Effector memory CD8-positive, alpha-beta T cell (primary cell): ENCODE results near the gene C5orf15.
A peak's percentile ranks its signal among the peaks of the same experiment; 100 is the strongest.
"Not testable (repeated sequence)": the region's sequence is repeated elsewhere in the genome, so short reads cannot be mapped to it uniquely, and the experiment has no call there.

ENCODE experiments used
- ATAC-seq: fragments of 150-1000 bp; cut with Tn5 transposase; replicated peaks from 2 replicates; pipeline ENCODE4 v1.10.0; 2021; ENCODE audit warnings: mild to moderate bottlenecking, moderate library complexity
- DNase-seq, 3 experiments: peaks; one replicate each; pipeline ENCODE4 v3.0.0; 2021
- H3K27ac Mint-ChIP-seq, 2 donors: one replicate each; pipeline ENCODE4 v1.8.0; 2022; ENCODE audit warnings: mild to moderate bottlenecking in 2 of 2, mixed read lengths in 2 of 2, moderate library complexity in 2 of 2
- H3K27me3 Mint-ChIP-seq, 2 donors: one replicate each; pipeline ENCODE4 v1.8.0; 2022; ENCODE audit warnings: mixed read lengths in 2 of 2
- H3K36me3 Mint-ChIP-seq: one replicate; pipeline ENCODE4 v1.8.0; 2022; ENCODE audit warnings: mild to moderate bottlenecking, moderate library complexity, mixed read lengths; ENCODE audit not compliant: insufficient read depth
- H3K4me1 Mint-ChIP-seq, 2 donors: one replicate each; pipeline ENCODE4 v1.8.0; 2022; ENCODE audit warnings: low read depth in 2 of 2, mixed read lengths in 2 of 2
- H3K4me3 Mint-ChIP-seq, 2 donors: one replicate each; pipeline ENCODE4 v1.8.0; 2022; ENCODE audit warnings: mild to moderate bottlenecking in 2 of 2, mixed read lengths in 2 of 2, moderate library complexity in 2 of 2
- H3K9me3 Mint-ChIP-seq, 2 donors: one replicate each; pipeline ENCODE4 v1.8.0; 2022; ENCODE audit warnings: mixed read lengths in 2 of 2

The C5orf15 gene

DNA sequence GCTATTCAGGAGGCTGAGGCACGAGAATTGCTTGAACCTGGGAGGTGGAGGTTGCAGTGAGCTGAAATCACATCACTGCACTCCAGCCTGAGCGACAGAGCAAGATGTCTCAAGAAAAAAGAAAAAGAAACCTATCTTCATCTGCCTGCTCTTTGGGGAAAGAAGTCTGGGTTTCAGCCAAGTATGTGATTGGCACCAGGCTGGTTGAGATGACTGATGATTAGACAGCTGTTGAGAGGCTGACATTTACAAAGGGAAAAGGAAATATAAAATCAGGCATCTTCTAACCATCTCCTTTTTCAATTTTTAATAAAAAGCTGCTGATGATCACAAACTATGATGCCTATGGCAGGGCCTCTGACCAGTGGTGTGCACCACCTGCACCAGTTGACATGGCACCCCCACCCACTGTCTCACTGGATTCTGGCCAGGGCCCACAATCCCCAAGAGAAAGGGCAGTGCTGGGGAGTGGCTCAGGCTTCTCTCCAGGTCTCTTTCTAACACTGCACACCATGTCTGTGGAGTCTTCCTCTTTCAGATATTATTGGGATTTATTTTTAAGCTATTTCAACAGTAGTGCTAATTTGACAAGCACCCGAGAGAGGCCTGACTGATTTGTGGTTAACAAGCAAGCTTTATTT is 17.2 kb upstream of the C5orf15 start:
- peak overlapping the region; percentile 28 to 75 for H3K27ac Mint-ChIP-seq
- H3K36me3 Mint-ChIP-seq: peaks cover 66% of the 10 kb centered on the region

DNA sequence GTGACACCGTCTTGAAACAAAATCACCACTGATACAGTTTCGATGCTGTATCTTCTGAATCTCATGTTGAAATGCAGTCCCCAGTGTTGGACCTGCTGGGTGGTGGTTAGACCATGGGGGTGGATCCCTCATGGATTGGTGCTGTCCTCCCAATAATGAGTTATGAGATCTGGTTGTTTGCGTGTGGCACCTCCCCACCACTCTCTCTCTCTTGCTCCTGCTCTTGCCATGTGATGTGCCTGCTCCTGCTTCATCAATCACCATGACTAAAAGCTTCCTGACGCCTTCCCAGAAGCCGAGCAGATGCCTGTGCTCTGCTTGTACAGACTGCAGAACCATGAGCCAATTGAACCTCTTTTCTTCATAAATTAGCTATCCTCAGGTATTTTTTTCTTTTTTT is 15.2 kb upstream of the C5orf15 start:
- DNase-seq: no peak
- ATAC-seq: no peak
- no peaks in the 10 kb centered on the region for H3K9me3 Mint-ChIP-seq
- no peak overlapping the region for H3K27ac Mint-ChIP-seq
- no peaks in the 10 kb centered on the region for H3K4me1 Mint-ChIP-seq
- H3K4me3 Mint-ChIP-seq: no peak overlapping the region
- H3K27me3 Mint-ChIP-seq: no peaks in the 10 kb centered on the region
- peaks cover 51% of the 10 kb centered on the region for H3K36me3 Mint-ChIP-seq

More for the DNA sequence above, 17.2 kb upstream of the C5orf15 start:
- no peak for ATAC-seq
- Mint-ChIP-seq H3K4me1 (no peaks in the 10 kb centered on the region), H3K4me3 (no peak overlapping the region), H3K27me3 (no peaks in the 10 kb centered on the region), H3K9me3 (no peaks in the 10 kb centered on the region)
- no peak for DNase-seq

DNA sequence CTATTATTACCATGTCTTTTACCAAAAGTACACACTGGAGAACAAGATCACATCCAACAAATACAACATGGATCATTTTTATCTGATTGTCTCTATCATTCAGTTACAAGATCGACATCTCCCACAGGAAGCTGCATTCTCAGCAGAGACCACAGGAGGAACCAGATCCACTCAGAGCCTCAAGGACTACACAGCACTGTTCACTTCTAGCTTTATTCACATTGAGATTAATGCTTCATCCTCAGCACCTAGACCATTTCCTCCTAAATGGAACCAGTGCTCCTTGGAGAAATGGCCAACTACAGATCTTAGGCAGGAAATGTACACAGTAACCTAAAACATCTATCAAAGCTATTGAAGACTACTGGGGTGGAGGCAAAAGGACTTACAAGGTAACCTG is 13.3 kb upstream of the C5orf15 start:
- no peak overlapping the region for H3K4me3 Mint-ChIP-seq
- DNase-seq: no peak
- no peaks in the 10 kb centered on the region for H3K27me3 Mint-ChIP-seq
- ATAC-seq: no peak
- H3K36me3 Mint-ChIP-seq: peaks cover 37% of the 10 kb centered on the region
- H3K4me1 Mint-ChIP-seq: no peaks in the 10 kb centered on the region
- no peak overlapping the region for H3K27ac Mint-ChIP-seq
- H3K9me3 Mint-ChIP-seq: no peaks in the 10 kb centered on the region

DNA sequence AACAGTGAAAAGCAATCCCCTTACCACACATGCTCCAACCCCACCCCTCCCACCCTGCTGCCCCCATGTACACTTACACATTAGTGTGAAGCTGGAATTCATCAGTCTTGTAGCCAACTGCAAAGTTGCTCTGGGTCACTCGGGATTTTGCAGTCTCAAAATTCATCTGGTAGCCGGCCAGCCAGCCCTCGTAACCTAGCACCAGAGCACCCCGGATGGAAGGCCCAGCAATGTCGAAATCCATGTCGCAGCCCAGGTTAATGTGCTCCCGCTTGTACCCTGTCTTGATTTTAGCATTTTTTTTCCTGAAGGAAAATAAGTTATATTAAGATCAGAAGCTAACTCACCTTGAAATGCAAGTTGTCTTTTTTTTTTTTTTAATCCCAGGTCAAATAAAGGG is 12.2 kb upstream of the C5orf15 start:
- H3K9me3 Mint-ChIP-seq: no peaks in the 10 kb centered on the region
- H3K4me3 Mint-ChIP-seq: no peak overlapping the region
- ATAC-seq (no peak), DNase-seq (no peak)
- no peaks in the 10 kb centered on the region for H3K27me3 Mint-ChIP-seq
- H3K4me1 Mint-ChIP-seq: no peaks in the 10 kb centered on the region
- H3K36me3 Mint-ChIP-seq: peaks cover 43% of the 10 kb centered on the region
- no peak overlapping the region for H3K27ac Mint-ChIP-seq

DNA sequence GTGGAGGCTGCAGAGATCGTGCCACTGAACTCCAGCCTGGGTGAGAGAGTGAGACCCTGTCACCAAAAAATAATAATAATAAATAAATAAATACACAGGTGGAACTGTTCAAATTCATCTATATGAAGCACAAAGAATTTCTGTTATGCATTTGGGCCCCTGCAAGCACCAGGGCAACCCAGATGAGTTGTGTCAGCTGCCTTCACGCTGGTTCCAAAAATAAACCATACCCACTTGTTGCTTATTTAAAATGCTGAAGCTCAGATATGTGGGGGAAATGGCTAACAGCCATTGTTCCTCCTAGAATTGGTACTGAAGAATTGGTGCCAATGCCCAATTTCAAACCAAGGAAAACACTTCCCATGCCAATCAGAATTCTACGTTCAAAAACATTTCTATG is 10.5 kb upstream of the C5orf15 start:
- no peak for ATAC-seq
- H3K36me3 Mint-ChIP-seq: peaks cover 52% of the 10 kb centered on the region
- H3K27ac Mint-ChIP-seq: no peak overlapping the region
- H3K4me1 Mint-ChIP-seq: no peaks in the 10 kb centered on the region
- no peaks in the 10 kb centered on the region for H3K27me3 Mint-ChIP-seq
- H3K4me3 Mint-ChIP-seq: no peak overlapping the region
- H3K9me3 Mint-ChIP-seq: no peaks in the 10 kb centered on the region
- DNase-seq: no peak

DNA sequence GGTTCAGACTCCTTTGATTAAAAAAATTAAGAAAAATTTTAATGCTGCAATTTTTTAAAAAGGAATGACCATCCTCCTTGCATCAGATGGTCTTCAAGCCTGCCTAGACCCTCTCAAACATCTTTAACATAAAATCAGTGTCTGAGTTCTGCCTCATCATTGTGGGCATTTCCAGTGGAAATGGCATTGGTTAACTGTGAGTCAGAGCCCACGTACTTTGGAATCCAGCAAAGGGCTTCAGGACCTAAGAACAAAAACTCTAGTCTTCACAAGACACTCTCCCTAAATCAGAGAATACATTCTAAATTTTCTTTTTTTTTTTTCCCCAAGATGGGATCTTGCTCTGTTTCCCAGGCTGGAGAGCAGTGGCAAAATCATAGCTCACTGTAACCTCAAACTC is 9.4 kb upstream of the C5orf15 start:
- no peaks in the 10 kb centered on the region for H3K9me3 Mint-ChIP-seq
- peak overlapping the region in 1 of 2 donors; percentile 82 for H3K27ac Mint-ChIP-seq
- DNase-seq: no peak
- no peak for ATAC-seq
- no peak overlapping the region for H3K4me3 Mint-ChIP-seq
- H3K4me1 Mint-ChIP-seq: no peaks in the 10 kb centered on the region
- peaks cover 55% of the 10 kb centered on the region for H3K36me3 Mint-ChIP-seq
- H3K27me3 Mint-ChIP-seq: no peaks in the 10 kb centered on the region

DNA sequence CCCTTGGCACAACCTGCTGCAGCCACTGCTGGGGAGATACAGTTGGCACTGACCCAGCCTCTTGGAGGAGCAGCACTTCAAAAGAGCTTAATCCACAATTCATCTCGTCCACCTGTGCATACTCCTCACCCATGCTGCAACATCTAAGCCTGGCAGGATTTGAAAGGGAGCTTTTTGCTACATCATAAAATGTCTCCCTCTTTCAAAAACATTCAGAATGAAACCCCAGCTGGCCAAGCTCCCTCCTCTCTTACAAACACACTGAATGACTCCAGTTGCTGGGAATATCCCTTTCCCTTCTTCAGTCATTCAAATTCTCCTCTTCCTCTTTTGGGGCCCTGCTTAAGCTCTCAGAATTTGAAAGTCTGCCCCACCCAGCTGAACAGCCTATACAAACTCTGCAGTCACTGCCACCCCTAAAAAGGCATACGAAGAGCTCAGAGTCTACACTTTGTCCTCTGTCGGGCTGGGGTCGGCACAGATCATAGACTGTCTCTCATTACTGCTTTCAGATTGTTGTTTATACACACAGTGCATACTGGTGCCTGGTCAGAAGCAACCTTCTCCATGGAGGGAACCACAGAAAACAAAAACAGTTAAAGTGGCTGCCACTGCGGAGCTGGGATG is 8.8 kb upstream of the C5orf15 start:
- ATAC-seq (no peak), DNase-seq (no peak)
- Mint-ChIP-seq H3K27me3 (no peaks in the 10 kb centered on the region), H3K4me1 (no peaks in the 10 kb centered on the region), H3K4me3 (no peak overlapping the region), H3K36me3 (peaks cover 50% of the 10 kb centered on the region), H3K27ac (peak overlapping the region in 1 of 2 donors; percentile 82), H3K9me3 (no peaks in the 10 kb centered on the region)

DNA sequence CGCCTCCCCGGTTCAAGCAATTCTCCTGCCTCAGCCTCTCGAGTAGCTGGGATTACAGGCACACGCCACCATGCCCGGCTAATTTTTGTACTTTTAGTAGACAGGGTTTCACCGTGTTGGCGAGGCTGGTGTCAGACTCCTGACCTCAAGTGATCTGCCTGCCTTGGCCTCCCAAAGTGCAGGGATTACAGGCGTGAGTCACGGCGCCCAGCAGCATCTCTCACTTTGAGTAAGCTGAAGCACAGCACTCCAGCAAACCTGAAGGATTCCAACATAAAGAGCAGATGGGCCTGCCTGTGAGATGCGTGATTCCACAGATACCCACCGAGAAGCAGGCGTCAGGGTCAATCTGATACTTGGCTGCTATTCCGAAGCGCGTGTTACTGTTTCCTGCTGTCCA is 7.1 kb upstream of the C5orf15 start:
- not testable (repeated sequence) for H3K4me3 Mint-ChIP-seq, ATAC-seq, H3K27me3 Mint-ChIP-seq, H3K9me3 Mint-ChIP-seq, DNase-seq, H3K4me1 Mint-ChIP-seq
- Mint-ChIP-seq H3K36me3 (peaks cover 39% of the 10 kb centered on the region), H3K27ac (peak overlapping the region in 1 of 2 donors; percentile 41)

DNA sequence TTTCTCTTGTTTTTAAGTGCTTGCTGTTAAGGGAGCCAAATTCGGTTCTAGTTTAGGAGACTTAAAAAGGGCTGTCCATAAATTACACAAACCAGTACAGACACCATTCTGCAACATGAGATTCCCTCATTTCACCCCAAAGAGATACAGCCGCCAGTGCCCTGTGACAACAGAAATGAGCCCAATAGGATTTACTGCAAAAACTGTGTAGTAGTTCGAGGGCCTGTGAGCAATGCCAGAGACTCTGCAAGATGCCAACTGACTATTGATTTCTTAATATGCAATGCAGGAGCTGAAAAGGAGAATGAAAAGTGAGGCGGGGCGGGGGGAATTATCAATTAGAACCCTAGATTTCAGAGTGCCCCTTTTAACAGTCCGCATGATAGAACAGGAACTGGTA is 5.7 kb upstream of the C5orf15 start:
- H3K27ac Mint-ChIP-seq: no peak overlapping the region

DNA sequence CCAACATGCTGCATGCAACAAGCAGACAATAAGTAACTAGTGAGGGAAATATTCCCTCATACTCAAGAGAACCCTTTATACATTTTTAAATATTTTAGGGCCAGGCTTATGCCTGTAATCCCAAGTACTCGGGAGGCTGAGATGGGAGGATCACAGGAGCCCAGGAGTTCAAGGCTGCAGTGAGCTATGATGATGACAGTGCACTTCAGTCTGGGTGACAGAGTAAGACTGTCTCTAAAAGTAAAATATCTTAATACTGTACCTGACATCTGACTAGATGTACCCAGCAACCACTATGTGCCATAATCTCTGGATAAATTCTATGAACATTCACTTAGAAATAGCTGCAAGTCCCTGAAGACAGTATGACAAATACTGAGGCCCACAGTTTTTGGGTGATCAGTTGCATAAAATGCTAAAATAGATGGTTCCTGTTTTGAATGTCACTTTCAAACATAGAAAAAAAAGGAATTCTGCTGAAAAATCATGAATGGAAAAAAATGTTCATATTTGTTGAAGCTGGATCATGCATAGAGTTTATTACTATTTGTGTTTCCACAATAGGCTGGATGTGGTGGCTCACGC is 2.0 kb upstream of the C5orf15 start:
- Mint-ChIP-seq H3K27ac (peak overlapping the region; percentile 98 to 100), H3K36me3 (peaks cover 39% of the 10 kb centered on the region)

More for the DNA sequence above, 5.7 kb upstream of the C5orf15 start:
- peaks cover 8% of the 10 kb centered on the region in 2 donors for H3K4me1 Mint-ChIP-seq
- no peak overlapping the region for H3K4me3 Mint-ChIP-seq
- no peaks in the 10 kb centered on the region for H3K27me3 Mint-ChIP-seq
- no peak for DNase-seq
- no peak for ATAC-seq
- peaks cover 40% of the 10 kb centered on the region for H3K36me3 Mint-ChIP-seq
- no peaks in the 10 kb centered on the region for H3K9me3 Mint-ChIP-seq

DNA sequence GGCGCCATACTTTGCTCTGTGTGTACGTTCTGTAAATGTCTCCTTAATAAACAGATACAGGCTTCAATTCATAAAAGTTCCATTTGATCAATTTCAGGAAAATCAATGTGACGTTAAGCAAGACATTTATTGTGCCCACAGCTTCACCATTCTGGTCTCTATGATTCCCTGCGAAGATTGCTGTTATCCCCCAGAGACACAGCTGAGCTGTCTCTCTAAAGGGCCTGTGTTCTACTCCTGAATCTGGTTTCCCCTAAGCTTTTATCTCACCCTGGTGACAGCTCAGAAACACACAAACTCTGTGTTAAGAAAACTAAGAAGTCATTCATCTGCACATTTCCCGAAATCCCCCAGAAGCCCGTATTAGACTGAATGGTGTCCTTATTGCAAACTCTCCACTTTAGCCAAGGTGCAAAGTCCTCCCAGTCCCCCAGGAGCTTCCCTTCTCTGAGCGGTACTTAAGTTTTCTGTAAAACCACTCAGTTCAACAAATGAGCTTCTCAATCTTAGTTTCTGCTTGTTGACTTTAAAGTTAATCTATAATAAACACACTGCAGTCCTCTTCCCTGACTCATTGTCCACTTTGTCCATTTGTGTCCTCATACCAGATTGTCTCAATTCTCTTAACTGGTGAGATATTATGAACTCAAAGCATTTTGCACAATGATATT is 1.4 kb upstream of the C5orf15 start:
- Mint-ChIP-seq H3K27me3 (no peaks in the 10 kb centered on the region), H3K4me1 (peaks cover 22 to 32% of the 10 kb centered on the region in 2 donors), H3K36me3 (peaks cover 32% of the 10 kb centered on the region), H3K9me3 (no peaks in the 10 kb centered on the region), H3K27ac (peak overlapping the region; percentile 98 to 100), H3K4me3 (peak overlapping the region; percentile 99 to 100)
- DNase-seq: no peak
- no peak for ATAC-seq

More for the DNA sequence above, 2.0 kb upstream of the C5orf15 start:
- no peak for ATAC-seq
- no peaks in the 10 kb centered on the region for H3K9me3 Mint-ChIP-seq
- no peak for DNase-seq
- peaks cover 22 to 28% of the 10 kb centered on the region in 2 donors for H3K4me1 Mint-ChIP-seq
- peak overlapping the region; percentile 99 to 100 for H3K4me3 Mint-ChIP-seq
- no peaks in the 10 kb centered on the region for H3K27me3 Mint-ChIP-seq

DNA sequence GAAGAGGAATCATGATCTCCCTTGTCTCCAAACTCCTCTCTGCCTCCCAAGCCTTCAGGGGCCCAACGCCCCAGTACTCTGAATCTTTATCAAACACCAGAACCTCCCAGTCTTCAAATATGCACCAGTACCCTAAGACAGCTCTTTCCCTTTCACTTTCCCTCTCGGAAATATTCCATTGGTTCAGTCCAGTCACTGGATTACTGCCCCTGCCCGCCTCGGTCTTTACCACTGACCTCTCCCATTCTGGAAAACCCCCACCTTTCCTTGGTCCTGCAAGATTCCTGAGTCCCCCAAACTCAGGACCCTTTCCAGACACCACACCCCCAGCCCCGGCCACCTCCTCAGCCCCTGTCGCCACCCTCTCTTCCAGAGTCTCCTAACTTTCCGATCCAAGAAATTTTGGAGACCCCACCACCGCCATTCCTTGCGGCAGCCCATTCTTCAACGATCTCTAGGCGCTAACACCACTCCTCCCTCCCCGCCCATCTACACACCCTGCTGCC is 674 bp downstream of the C5orf15 start:
- peaks cover 27 to 42% of the 10 kb centered on the region in 2 donors for H3K4me1 Mint-ChIP-seq
- H3K9me3 Mint-ChIP-seq: no peaks in the 10 kb centered on the region
- ATAC-seq (peak; percentile 18), DNase-seq (peak in 1 of 3 experiments; percentile 5)
- H3K4me3 Mint-ChIP-seq: peak overlapping the region; percentile 99 to 100
- H3K27me3 Mint-ChIP-seq: no peaks in the 10 kb centered on the region
- peaks cover 20% of the 10 kb centered on the region for H3K36me3 Mint-ChIP-seq
- H3K27ac Mint-ChIP-seq: peak overlapping the region; percentile 98 to 100

DNA sequence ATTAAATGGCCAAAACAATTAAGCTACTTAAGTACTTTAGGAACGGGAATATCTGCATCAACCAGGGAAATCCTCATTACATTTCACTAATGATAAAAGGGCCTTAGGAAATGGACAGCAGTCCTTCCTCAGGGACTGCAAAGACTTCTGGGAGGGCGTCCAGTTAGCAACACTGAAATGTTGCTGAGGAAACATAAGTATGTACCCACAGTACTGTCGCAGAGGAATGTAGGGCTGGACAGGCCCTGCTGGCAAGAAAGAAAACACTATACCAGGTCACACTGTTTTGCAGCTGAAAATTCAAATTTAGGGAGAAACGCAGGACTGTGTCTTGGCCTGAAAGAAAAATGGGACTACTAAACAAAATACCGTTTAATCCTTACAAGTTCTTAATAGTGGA is 1.3 kb downstream of the C5orf15 start:
- H3K27me3 Mint-ChIP-seq: no peaks in the 10 kb centered on the region
- H3K27ac Mint-ChIP-seq: peak overlapping the region; percentile 98 to 100
- H3K4me3 Mint-ChIP-seq: peak overlapping the region; percentile 99 to 100
- H3K36me3 Mint-ChIP-seq: peaks cover 20% of the 10 kb centered on the region
- ATAC-seq (no peak), DNase-seq (no peak)
- H3K4me1 Mint-ChIP-seq: peaks cover 31 to 48% of the 10 kb centered on the region in 2 donors
- no peaks in the 10 kb centered on the region for H3K9me3 Mint-ChIP-seq
